Lower lobe of right lung (tissue), 2 donors: ENCODE results near the gene RNF182. TPM values are rescaled to one million over a fixed set of nuclear protein-coding genes. Genes with fewer than 3 reads are reported as not detected.

ENCODE experiments used
- ATAC-seq, 2 donors: fragments of 200-7000 bp; cut with Tn5 transposase; one replicate each; pipeline ENCODE4 v1.9.1; 2020 to 2022; ENCODE audit warnings: mild to moderate bottlenecking in 2 of 2, moderate library complexity in 2 of 2
- DNase-seq: peaks from one replicate; pipeline ENCODE4 v3.0.0-alpha.2; 2020
- H3K27ac ChIP-seq: fragments of 200-600 bp; one replicate; pipeline ENCODE4 v1.8.0; 2022
- H3K27me3 ChIP-seq: fragments of 200-600 bp; one replicate; pipeline ENCODE4 v1.8.0; 2022; ENCODE audit warnings: low read depth
- H3K36me3 ChIP-seq: fragments of 200-600 bp; one replicate; pipeline ENCODE4 v1.8.0; 2022; ENCODE audit warnings: mild to moderate bottlenecking
- H3K4me1 ChIP-seq: fragments of 200-600 bp; one replicate; pipeline ENCODE4 v1.8.0; 2022
- H3K4me3 ChIP-seq: fragments of 200-600 bp; one replicate; pipeline ENCODE4 v1.8.0; 2022; ENCODE audit warnings: mild to moderate bottlenecking
- H3K9me3 ChIP-seq: fragments of 200-600 bp; one replicate; pipeline ENCODE4 v1.8.0; 2022
- CTCF ChIP-seq: fragments of 200-600 bp; IDR thresholded peaks from one replicate; pipeline ENCODE4 v1.8.0; 2022; ENCODE audit warnings: antibody characterized with exemption, mild to moderate bottlenecking
- intact Hi-C: fragments of 100-400 bp; cut with DNase I; formaldehyde crosslinking; loops from one replicate; pipeline ENCODE4 v1.11.0; 2022
- total RNA-seq: library from RNA; stranded (reverse); fragmentation: NEBNext Ultra II Directional; extraction: Animal tissue kit (Norgen Biotek cat#: 25700); gene quantifications from one replicate; pipeline ENCODE4 v1.2.1, GENCODE V29; 2021
- donor health status: DM: no; HTN: yes; CAD: no; lungs with severe emphysema.

The RNF182 gene
- total RNA-seq, 1 donor from 2014 or later, result 5.3 TPM

GRCh38 chr6:14028631-14029030, 103.9 kb downstream of the RNF182 start:
- H3K27ac ChIP-seq, result no peak overlapping the region
- no peak for TF ChIP-seq CTCF
- H3K27me3 ChIP-seq, result no peaks in the 10 kb centered on the region
- no peaks in the 10 kb centered on the region for H3K4me1 ChIP-seq
- DNase-seq (no peak), ATAC-seq (no peak)
- no peaks in the 10 kb centered on the region for H3K9me3 ChIP-seq
- intact Hi-C loops, result no loop called here
- H3K36me3 ChIP-seq, result no peaks in the 10 kb centered on the region
- no peak overlapping the region for H3K4me3 ChIP-seq

GRCh38 chr6:14029605-14030004, 104.9 kb downstream of the RNF182 start:
- DNase-seq, result no peak
- Histone ChIP-seq H3K9me3 (no peaks in the 10 kb centered on the region), H3K27me3 (no peaks in the 10 kb centered on the region), H3K36me3 (no peaks in the 10 kb centered on the region), H3K27ac (no peak overlapping the region), H3K4me3 (no peak overlapping the region), H3K4me1 (no peaks in the 10 kb centered on the region)
- no peak for ATAC-seq
- intact Hi-C loops, result no loop called here
- no peak for TF ChIP-seq CTCF

Other genes with a start within 250 kb of the RNF182 start
- 37.0 TPM for gene RANBP9, start 213.1 kb upstream of the RNF182 start, total RNA-seq
- gene MCUR1, start 110.4 kb upstream of the RNF182 start, total RNA-seq, result 26.1 TPM
- gene CD83, start 192.8 kb downstream of the RNF182 start, total RNA-seq, result 25.0 TPM